ENCODE data around the gene OGFOD1. TPM values are rescaled to one million over a fixed set of nuclear protein-coding genes. Genes with fewer than 3 reads are reported as not detected.

The OGFOD1 gene
- total RNA-seq, 1 experiment from 2014 or later = 35.8 TPM

- in situ Hi-C loops (cut with HindIII; ENCODE audit: low pct_unique_long_range_greater_than_20kb, low sequenced_read_pairs) = no loop called here
- H3K4me1 ChIP-seq (ENCODE audit: control insufficient read depth, insufficient read depth, low read length) = peaks cover 16% of the 10 kb centered on the region
- H3K9me3 ChIP-seq (ENCODE audit: control insufficient read depth, insufficient read depth, low read depth, low read length) = no peaks in the 10 kb centered on the region
- no peak overlapping the region for H3K27ac ChIP-seq (ENCODE audit: low read length)
- DNase-seq (ENCODE audit: low read depth, low spot score) (no peak), ATAC-seq (no peak)
- ChIA-PET CTCF (no interaction called here), POLR2A (no interaction called here)
- H3K27me3 ChIP-seq (ENCODE audit: control insufficient read depth, insufficient read depth, low read length) = no peaks in the 10 kb centered on the region
- TF ChIP-seq SIN3A (IDR thresholded peaks at IDR 0.05; ENCODE audit: borderline replicate concordance, insufficient read depth, low read depth, low read length) (no peak), REST (IDR thresholded peaks at IDR 0.05; ENCODE audit: insufficient read depth in 1 of 2, low read depth in 2 of 2, low read length in 1 of 2) (no peak), CTCF (IDR thresholded peaks at IDR 0.05) (no peak)
- peaks cover 16% of the 10 kb centered on the region for H3K36me3 ChIP-seq (ENCODE audit: control insufficient read depth, insufficient read depth, low read length)
- no TSS peak for BruUV-seq (replicated peaks)
- intact Hi-C loops (cut with micrococcal nuclease; ENCODE audit: unreplicated experiment) = no loop called here
- H3K4me3 ChIP-seq (ENCODE audit: low read depth in 2 of 2, low read length in 2 of 2) = no peak overlapping the region
These were observed 4.1 kb upstream of the OGFOD1 start for GRCh38 chr16:56447286-56447685.

- no peak for DNase-seq (ENCODE audit: low read depth, low spot score)
- H3K4me1 ChIP-seq (ENCODE audit: control insufficient read depth, insufficient read depth, low read length) = peaks cover 17% of the 10 kb centered on the region
- in situ Hi-C loops (cut with HindIII; ENCODE audit: low pct_unique_long_range_greater_than_20kb, low sequenced_read_pairs) = no loop called here
- TF ChIP-seq REST (IDR thresholded peaks at IDR 0.05; ENCODE audit: insufficient read depth in 1 of 2, low read depth in 2 of 2, low read length in 1 of 2) = no peak
- TF ChIP-seq POLR2AphosphoS5 (IDR thresholded peaks at IDR 0.05; ENCODE audit: low read depth, low read length) = no peak
- no peak for TF ChIP-seq CTCF (IDR thresholded peaks at IDR 0.05)
- TF ChIP-seq SIN3A (IDR thresholded peaks at IDR 0.05; ENCODE audit: borderline replicate concordance, insufficient read depth, low read depth, low read length) = no peak
- TF ChIP-seq TCF7L2 (IDR thresholded peaks at IDR 0.05; ENCODE audit: low read depth, low read length) = no peak
- BruUV-seq (replicated peaks) = no TSS peak
- ChIA-PET POLR2A (no interaction called here), CTCF (no interaction called here)
- H3K36me3 ChIP-seq (ENCODE audit: control insufficient read depth, insufficient read depth, low read length) = peaks cover 16% of the 10 kb centered on the region
- no peaks in the 10 kb centered on the region for H3K9me3 ChIP-seq (ENCODE audit: control insufficient read depth, insufficient read depth, low read depth, low read length)
- H3K27ac ChIP-seq (ENCODE audit: low read length) = no peak overlapping the region
- H3K4me3 ChIP-seq (ENCODE audit: low read depth in 2 of 2, low read length in 2 of 2) = no peak overlapping the region
- intact Hi-C loops (cut with micrococcal nuclease; ENCODE audit: unreplicated experiment) = no loop called here
- H3K27me3 ChIP-seq (ENCODE audit: control insufficient read depth, insufficient read depth, low read length) = no peaks in the 10 kb centered on the region
- no peak for ATAC-seq
These were observed 3.3 kb upstream of the OGFOD1 start for GRCh38 chr16:56448005-56448404.
